SU-DHL-6 (cell line): ENCODE results near the gene UBR4.

Experiments used
- EZH2phosphoT487 ChIP-seq: fragments of 200-600 bp; sonication (generic), shearing (Covaris generic); conservative IDR thresholded peaks from 2 replicates; pipeline ENCODE4 v1.6.1; 2018; ENCODE audit warnings: mild to moderate bottlenecking, antibody characterized with exemption, low read length, moderate library complexity, mixed read lengths
- TF ChIP-seq, protein P1 (sequence below): fragments of 200-600 bp; sonication (generic); IDR thresholded peaks from one replicate; pipeline ENCODE4 v1.5.1; 2017; ENCODE audit warnings: antibody characterized with exemption, mild to moderate bottlenecking, low read length, moderate library complexity; ENCODE audit not compliant: insufficient read depth, poor library complexity, severe bottlenecking

DNA sequence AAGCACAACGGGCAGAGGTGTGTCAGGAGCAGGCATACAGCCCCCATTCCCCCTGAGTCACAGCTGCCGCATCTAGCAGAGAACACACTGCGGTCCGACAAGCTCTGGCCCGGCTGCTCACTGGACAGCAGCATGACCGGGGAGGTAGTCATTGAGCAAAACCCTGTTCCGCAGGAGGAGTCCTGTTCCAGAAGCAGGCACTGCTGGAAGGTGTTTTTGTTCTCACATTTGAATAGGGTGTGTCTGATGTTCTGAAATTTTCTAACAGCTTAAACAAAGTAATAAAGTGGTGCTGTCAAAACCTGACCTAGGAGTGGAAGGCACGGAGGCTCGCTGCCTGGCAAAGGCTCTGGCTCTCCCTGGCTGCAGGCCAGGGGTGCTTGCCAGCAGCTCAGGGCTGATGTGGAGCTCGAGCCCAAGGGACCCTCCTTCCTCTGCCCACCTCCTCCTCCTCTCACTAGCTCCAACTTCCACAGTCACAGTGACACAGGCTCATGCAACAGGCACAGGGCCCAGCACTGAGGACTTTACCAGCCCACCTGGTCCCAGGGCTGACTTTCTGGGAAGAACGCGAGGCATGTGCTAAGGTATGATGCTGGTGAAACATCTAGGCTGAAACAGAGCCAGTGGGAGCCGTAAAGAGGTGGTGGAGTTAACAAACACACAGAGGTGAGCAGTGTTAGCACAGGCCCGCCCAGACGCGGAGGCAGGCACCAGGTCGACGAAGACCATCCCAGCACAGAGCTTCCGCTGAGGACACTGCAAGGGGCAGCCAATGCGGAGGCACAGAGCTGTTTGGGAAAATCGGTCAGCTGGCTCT, 135.0 kb downstream of the UBR4 start:
- TF ChIP-seq, protein P1, sequence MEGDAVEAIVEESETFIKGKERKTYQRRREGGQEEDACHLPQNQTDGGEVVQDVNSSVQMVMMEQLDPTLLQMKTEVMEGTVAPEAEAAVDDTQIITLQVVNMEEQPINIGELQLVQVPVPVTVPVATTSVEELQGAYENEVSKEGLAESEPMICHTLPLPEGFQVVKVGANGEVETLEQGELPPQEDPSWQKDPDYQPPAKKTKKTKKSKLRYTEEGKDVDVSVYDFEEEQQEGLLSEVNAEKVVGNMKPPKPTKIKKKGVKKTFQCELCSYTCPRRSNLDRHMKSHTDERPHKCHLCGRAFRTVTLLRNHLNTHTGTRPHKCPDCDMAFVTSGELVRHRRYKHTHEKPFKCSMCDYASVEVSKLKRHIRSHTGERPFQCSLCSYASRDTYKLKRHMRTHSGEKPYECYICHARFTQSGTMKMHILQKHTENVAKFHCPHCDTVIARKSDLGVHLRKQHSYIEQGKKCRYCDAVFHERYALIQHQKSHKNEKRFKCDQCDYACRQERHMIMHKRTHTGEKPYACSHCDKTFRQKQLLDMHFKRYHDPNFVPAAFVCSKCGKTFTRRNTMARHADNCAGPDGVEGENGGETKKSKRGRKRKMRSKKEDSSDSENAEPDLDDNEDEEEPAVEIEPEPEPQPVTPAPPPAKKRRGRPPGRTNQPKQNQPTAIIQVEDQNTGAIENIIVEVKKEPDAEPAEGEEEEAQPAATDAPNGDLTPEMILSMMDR, result no peak
- TF ChIP-seq EZH2phosphoT487, result no peak
